ENCODE data around the gene ALX3. TPM values are rescaled to one million over a fixed set of nuclear protein-coding genes. Genes with fewer than 3 reads are reported as not detected.
"Not testable (repeated sequence)": the region's sequence is repeated elsewhere in the genome, so short reads cannot be mapped to it uniquely, and the experiment has no call there.

The ALX3 gene
- total RNA-seq, 4 donors from 2014 or later, result not detected

GRCh38 chr1:110083866-110084226 is 13.4 kb upstream of the ALX3 start:
- ATAC-seq (ENCODE audit: low FRiP score) (peak; percentile 37), DNase-seq (ENCODE audit: low spot score) (no peak)
- no peak for TF ChIP-seq CTCF (IDR thresholded peaks at IDR 0.05)

GRCh38 chr1:110083061-110083865 is 12.8 kb upstream of the ALX3 start:
- ATAC-seq (ENCODE audit: low FRiP score), result no peak
- TF ChIP-seq CTCF (IDR thresholded peaks at IDR 0.05), result no peak
- no peak for DNase-seq (ENCODE audit: low spot score)

GRCh38 chr1:110082477-110082876 is 12.0 kb upstream of the ALX3 start:
- no peak for DNase-seq (ENCODE audit: low spot score)
- TF ChIP-seq CTCF (IDR thresholded peaks at IDR 0.05), result no peak
- ATAC-seq (ENCODE audit: low FRiP score), result no peak

- ATAC-seq (ENCODE audit: low FRiP score) (no peak), DNase-seq (ENCODE audit: low spot score) (no peak)
- no peak for TF ChIP-seq CTCF (IDR thresholded peaks at IDR 0.05)
Observed at GRCh38 chr1:110081061-110081460, 10.6 kb upstream of the ALX3 start.

- ATAC-seq (ENCODE audit: low FRiP score); DNase-seq (ENCODE audit: low spot score): not testable (repeated sequence)
Observed at GRCh38 chr1:110079995-110080394, 9.5 kb upstream of the ALX3 start.

- ATAC-seq (ENCODE audit: low FRiP score) (no peak), DNase-seq (ENCODE audit: low spot score) (no peak)
- TF ChIP-seq CTCF (IDR thresholded peaks at IDR 0.05), result no peak
Observed at GRCh38 chr1:110076789-110077500, 6.5 kb upstream of the ALX3 start.

- DNase-seq (ENCODE audit: low spot score) (no peak), ATAC-seq (ENCODE audit: low FRiP score) (no peak)
- no peak for TF ChIP-seq CTCF (IDR thresholded peaks at IDR 0.05)
Observed at GRCh38 chr1:110074166-110074565, 3.7 kb upstream of the ALX3 start.
